Astrocyte of the spinal cord (primary cell): ENCODE data around the gene ACYP2.

Source experiments
- DNase-seq: peaks from one replicate; pipeline ENCODE4 v3.0.0; 2011; ENCODE audit warnings: low read depth, low spot score
- H3K4me3 ChIP-seq: 2 replicates; pipeline ENCODE4 v1.5.1; 2011; ENCODE audit warnings: low read depth, mild to moderate bottlenecking, low read length, moderate library complexity
- CTCF ChIP-seq: IDR thresholded peaks from 2 replicates; pipeline ENCODE4 v1.5.1; 2012; ENCODE audit warnings: low read depth, mild to moderate bottlenecking, low read length, inconsistent platforms
- in situ Hi-C: cut with HindIII; loops from 2 replicates; pipeline ENCODE4 v1.10.0; 2017; ENCODE audit warnings: low sequenced_read_pairs

The ACYP2 gene

GRCh38 chr2:54271189-54271588 is 155.8 kb downstream of the ACYP2 start:
- DNase-seq = no peak
- no peak overlapping the region for H3K4me3 ChIP-seq
- in situ Hi-C loops = no loop called here
- no peak for TF ChIP-seq CTCF

GRCh38 chr2:54271843-54272627 is 156.6 kb downstream of the ACYP2 start:
- TF ChIP-seq CTCF = no peak

GRCh38 chr2:54274781-54275242 is 159.4 kb downstream of the ACYP2 start:
- TF ChIP-seq CTCF = no peak
- DNase-seq = peak; percentile 78
- H3K4me3 ChIP-seq = no peak overlapping the region
- in situ Hi-C loops = no loop called here

More at GRCh38 chr2:54271843-54272627, 156.6 kb downstream of the ACYP2 start:
- no peak for DNase-seq
- H3K4me3 ChIP-seq = no peak overlapping the region
- in situ Hi-C loops = no loop called here

- TF ChIP-seq CTCF = no peak
- in situ Hi-C loops = no loop called here
- no peak overlapping the region for H3K4me3 ChIP-seq
- no peak for DNase-seq
Measured at GRCh38 chr2:54275541-54275940, 160.1 kb downstream of the ACYP2 start.

GRCh38 chr2:54279385-54279784 is 164.0 kb downstream of the ACYP2 start:
- in situ Hi-C loops = no loop called here
- H3K4me3 ChIP-seq = no peak overlapping the region
- peak; percentile 38 for TF ChIP-seq CTCF
- no peak for DNase-seq

- no peak for DNase-seq
- no peak for TF ChIP-seq CTCF
- no peak overlapping the region for H3K4me3 ChIP-seq
- in situ Hi-C loops = no loop called here
Measured at GRCh38 chr2:54284826-54285225, 169.4 kb downstream of the ACYP2 start.
